ENCODE measurements around the gene HTR4.

DNA sequence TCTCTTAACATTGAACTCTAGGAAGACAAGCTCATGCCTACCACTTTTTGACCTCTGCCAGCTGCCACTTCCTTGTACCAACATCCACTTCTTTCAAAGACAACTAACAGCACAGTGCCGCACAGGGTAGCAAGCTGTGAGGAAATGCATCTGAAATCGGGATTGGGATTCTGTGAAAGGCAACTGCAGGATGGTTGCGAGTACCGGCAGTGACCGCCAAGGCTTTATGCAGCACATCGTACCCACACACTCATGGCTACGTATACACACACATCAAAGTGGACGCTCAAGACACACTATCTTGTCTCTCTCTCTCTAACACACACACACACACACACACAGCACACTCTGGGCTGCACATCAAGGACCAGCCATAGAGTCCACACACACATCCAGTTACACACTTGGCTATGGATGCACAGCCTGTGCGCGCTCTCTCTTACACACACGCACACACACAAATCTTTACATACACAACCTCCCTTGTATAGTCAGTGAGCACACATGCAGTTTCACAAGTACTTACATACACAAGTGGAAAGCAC lies 964 bp downstream of the HTR4 start:
- TF ChIP-seq CTCF (conservative IDR thresholded peaks at IDR 0.05; ENCODE audit: low read length) (no peak), EZH2phosphoT487 (IDR thresholded peaks at IDR 0.05; ENCODE audit: borderline replicate concordance, low read depth, low read length) (no peak)
